ENCODE results near the gene ATP10D.

DNA sequence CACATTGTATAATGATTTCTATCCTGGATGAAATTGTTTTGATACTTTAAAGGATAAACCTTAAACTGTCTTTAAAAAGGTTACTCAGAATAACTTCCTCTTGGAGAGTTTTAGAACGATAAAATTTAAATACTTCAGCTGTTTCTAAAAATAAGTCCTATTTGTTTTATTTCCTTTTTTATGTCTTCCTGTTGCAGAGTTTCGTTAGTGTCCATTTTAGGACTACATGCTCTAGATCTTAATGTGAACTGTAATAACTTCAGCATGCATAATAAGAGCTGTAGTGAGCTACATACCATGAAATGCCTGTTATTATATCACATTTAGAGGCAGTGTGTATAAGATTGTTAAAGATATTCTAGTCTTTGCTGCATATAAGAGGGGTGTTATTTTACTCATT lies 14.6 kb downstream of the ATP10D start:
- TF ChIP-seq POLR2A (IDR thresholded peaks at IDR 0.05; ENCODE audit: low read length) (no peak), GATA1 (IDR thresholded peaks at IDR 0.05; ENCODE audit: low read depth, low read length) (no peak)

Measured in erythroblast (primary cell).